ENCODE results near the gene NHSL2.

NHSL2 gene

GRCh38 chrX:72176981-72177380 lies 266.3 kb downstream of the NHSL2 start:
- DNase-seq (ENCODE audit: low read depth), result no peak
- TF ChIP-seq, protein P1, sequence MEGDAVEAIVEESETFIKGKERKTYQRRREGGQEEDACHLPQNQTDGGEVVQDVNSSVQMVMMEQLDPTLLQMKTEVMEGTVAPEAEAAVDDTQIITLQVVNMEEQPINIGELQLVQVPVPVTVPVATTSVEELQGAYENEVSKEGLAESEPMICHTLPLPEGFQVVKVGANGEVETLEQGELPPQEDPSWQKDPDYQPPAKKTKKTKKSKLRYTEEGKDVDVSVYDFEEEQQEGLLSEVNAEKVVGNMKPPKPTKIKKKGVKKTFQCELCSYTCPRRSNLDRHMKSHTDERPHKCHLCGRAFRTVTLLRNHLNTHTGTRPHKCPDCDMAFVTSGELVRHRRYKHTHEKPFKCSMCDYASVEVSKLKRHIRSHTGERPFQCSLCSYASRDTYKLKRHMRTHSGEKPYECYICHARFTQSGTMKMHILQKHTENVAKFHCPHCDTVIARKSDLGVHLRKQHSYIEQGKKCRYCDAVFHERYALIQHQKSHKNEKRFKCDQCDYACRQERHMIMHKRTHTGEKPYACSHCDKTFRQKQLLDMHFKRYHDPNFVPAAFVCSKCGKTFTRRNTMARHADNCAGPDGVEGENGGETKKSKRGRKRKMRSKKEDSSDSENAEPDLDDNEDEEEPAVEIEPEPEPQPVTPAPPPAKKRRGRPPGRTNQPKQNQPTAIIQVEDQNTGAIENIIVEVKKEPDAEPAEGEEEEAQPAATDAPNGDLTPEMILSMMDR (conservative IDR thresholded peaks at IDR 0.05; ENCODE audit: low read depth, low read length), result no peak
- no peak overlapping the region for H3K4me3 ChIP-seq (ENCODE audit: low read length)

- DNase-seq (ENCODE audit: low read depth), result no peak
- H3K4me3 ChIP-seq (ENCODE audit: low read length), result peak overlapping the region; percentile 92
- TF ChIP-seq, protein P1 (conservative IDR thresholded peaks at IDR 0.05; ENCODE audit: low read depth, low read length), result no peak
Observed at GRCh38 chrX:72180539-72180938, 269.9 kb downstream of the NHSL2 start.

GRCh38 chrX:72181178-72182125 lies 270.8 kb downstream of the NHSL2 start, which contains the start of gene PIN4:
TSS of gene PIN4 (plus strand) at chrX:72181757. CDS start at chrX:72181786, 29 bp downstream.
- peak within 1 kb of the TSS; percentile 92 for H3K4me3 ChIP-seq (ENCODE audit: low read length)
- peak; percentile 92 for DNase-seq (ENCODE audit: low read depth)
- TF ChIP-seq, protein P1 (conservative IDR thresholded peaks at IDR 0.05; ENCODE audit: low read depth, low read length), result no peak

DNA sequence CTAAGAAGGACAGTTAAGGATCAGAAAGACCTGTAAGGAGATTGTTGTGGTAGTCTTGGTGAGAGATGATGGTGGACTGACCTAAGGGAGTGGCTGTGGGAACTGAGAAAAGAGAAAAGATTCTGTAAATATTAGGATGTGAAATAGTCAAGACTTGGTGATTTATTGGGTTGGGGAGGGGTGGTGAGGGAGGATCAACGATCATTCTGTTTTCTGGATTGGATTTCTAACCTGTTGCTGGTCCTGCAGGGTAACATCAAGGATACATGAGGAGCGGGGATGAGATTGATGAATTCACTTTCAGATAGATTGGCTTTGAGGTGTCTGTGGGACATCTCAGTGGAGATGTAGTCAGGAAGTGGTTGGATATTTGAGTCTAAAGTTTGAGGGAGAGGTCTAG lies 272.3 kb downstream of the NHSL2 start:
- no peak overlapping the region for H3K4me3 ChIP-seq (ENCODE audit: low read length)
- TF ChIP-seq, protein P1 (conservative IDR thresholded peaks at IDR 0.05; ENCODE audit: low read depth, low read length), result no peak
- DNase-seq (ENCODE audit: low read depth), result no peak

DNA sequence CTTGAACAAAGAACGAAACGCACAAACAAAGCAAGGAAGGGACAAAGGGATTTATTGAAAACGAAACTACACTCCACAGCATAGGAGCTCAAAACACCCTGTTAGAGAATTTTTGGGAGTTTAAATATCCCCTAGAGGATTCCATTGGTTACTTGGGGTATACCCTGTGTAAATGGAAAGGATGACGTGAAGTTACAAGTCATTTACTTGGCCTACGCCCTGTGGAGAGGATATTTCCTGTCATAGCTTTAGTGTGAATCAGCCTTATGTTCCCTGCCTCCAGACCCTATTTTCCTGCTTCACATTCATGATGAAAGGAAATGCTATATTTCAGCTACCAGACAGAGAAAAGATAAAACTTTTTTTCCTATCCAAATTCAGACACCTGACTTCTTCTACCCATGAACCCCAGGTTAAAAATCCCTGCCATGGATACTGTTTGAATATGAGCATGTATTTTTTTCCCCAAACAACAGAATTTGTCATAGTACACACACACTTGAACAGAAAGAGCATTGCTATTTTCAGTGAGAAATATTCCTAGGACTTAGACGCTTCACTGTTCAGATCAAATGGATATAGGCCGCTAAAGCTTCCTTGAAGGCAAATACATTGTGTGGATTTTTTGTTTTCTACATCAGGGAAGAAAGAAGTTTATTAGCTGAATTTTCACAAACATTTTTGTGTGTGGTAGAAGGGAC lies 291.3 kb downstream of the NHSL2 start:
- TF ChIP-seq, protein P1 (conservative IDR thresholded peaks at IDR 0.05; ENCODE audit: low read depth, low read length), result no peak
- no peak overlapping the region for H3K4me3 ChIP-seq (ENCODE audit: low read length)
- no peak for DNase-seq (ENCODE audit: low read depth)

All from retinal pigment epithelial cell (primary cell).